Stomach (tissue), 9 donors: ENCODE measurements around the gene FAM120C. TPM values are rescaled to one million over a fixed set of nuclear protein-coding genes. Genes with fewer than 3 reads are reported as not detected.

Experiments used
- DNase-seq, 2 donors: peaks; one replicate each; pipeline versions ENCODE4 v3.0.0 to v3.0.0-alpha.2; 2013 to 2019
- H3K27ac ChIP-seq, 5 donors: fragments of 200-600 bp in 4 of 5; sonication (generic) in 4 of 5; one replicate each; pipeline ENCODE4 v1.5.1; 2013 to 2019; ENCODE audit warnings: mild to moderate bottlenecking in 1 of 5, moderate library complexity in 1 of 5
- H3K27me3 ChIP-seq, 3 donors: fragments of 200-600 bp; sonication (generic); one replicate each; pipeline ENCODE4 v1.5.1; 2017 to 2019; ENCODE audit warnings: mixed run types in 1 of 3
- H3K36me3 ChIP-seq, 4 donors: fragments of 200-600 bp; sonication (generic); 1 replicate in 3 of 4; 2 replicates in 1 of 4; pipeline ENCODE4 v1.5.1; 2016 to 2019
- H3K4me1 ChIP-seq, 4 donors: fragments of 200-600 bp; sonication (generic); one replicate each; pipeline ENCODE4 v1.5.1; 2016 to 2019
- H3K4me3 ChIP-seq, 4 donors: fragments of 200-600 bp; sonication (generic) in 3 of 4; one replicate each; pipeline ENCODE4 v1.5.1; 2016 to 2019; ENCODE audit warnings: mild to moderate bottlenecking in 1 of 4
- H3K9me3 ChIP-seq, 4 donors: fragments of 200-600 bp; sonication (generic); one replicate each; pipeline ENCODE4 v1.5.1; 2016 to 2019
- CTCF ChIP-seq, 7 experiments: fragments of 450-650 bp in 4 of 7; fragments of 200-600 bp in 3 of 7; sonication (generic) in 3 of 7; IDR thresholded peaks; one replicate each; pipeline ENCODE4 v1.5.1; 2016 to 2019; ENCODE audit warnings: antibody characterized with exemption in 7 of 7, control low read depth in 2 of 7, mild to moderate bottlenecking in 1 of 7
- EP300 ChIP-seq: sonication (generic); formaldehyde crosslinking; IDR thresholded peaks from one replicate; pipeline ENCODE4 v1.6.1; 2017; ENCODE audit warnings: antibody characterized with exemption
- POLR2A ChIP-seq, 4 donors: fragments of 450-650 bp; IDR thresholded peaks; one replicate each; pipeline ENCODE4 v1.6.1; 2016; ENCODE audit warnings: antibody characterized with exemption in 4 of 4, control low read depth in 2 of 4, mild to moderate bottlenecking in 1 of 4, moderate library complexity in 1 of 4
- POLR2AphosphoS5 ChIP-seq, 3 donors: sonication (generic); formaldehyde crosslinking; IDR thresholded peaks; one replicate each; pipeline ENCODE4 v1.6.1; 2016; ENCODE audit warnings: antibody characterized with exemption in 3 of 3
- WGBS, 5 donors: extraction: QIAGEN DNeasy Blood & Tissue Kit in 3 of 5; methylation state at CpG; one replicate each; pipeline versions ENCODE4 v1.1.5 to v1.1.7; 2013 to 2018; 5-methylcytosine and 5-hydroxymethylcytosine counted together
- intact Hi-C: fragments of 100-400 bp; cut with DNase I; formaldehyde crosslinking; loops from one replicate; pipeline ENCODE4 v1.15.1; 2023; ENCODE audit warnings: low total_unique reads
- polyA plus RNA-seq, 3 donors: library from polyadenylated mRNA; stranded (reverse); fragments of 200-250 nt; gene quantifications; one replicate each; pipeline ENCODE4 v1.2.3, GENCODE V29; 2013
- total RNA-seq, 5 donors: library from RNA; depleted of rRNA; stranded (reverse); fragments of >200 nt; gene quantifications; one replicate each; pipeline versions ENCODE4 v1.1.0 to v1.2.3, GENCODE V29; 2014 to 2016
- donor health status: healthy with polysubstance abuse.
- donor health status: Bipolar disorder and iron deficiency.
- donor health status: healthy.

FAM120C gene
- total and polyA plus RNA-seq, 8 donors = 1.8 to 23.9 (median 4.7) TPM

GRCh38 chrX:54074826-54075225 lies 108.2 kb downstream of the FAM120C start:
- H3K27ac ChIP-seq = no peak overlapping the region
- TF ChIP-seq EP300 (no peak), CTCF (IDR thresholded peaks at IDR 0.05) (no peak), POLR2AphosphoS5 (IDR thresholded peaks at IDR 0.05) (no peak), POLR2A (IDR thresholded peaks at IDR 0.05) (no peak)
- no peaks in the 10 kb centered on the region for H3K27me3 ChIP-seq
- peaks cover 0 to 33% (median 4%) of the 10 kb centered on the region in 4 donors for H3K36me3 ChIP-seq
- no peaks in the 10 kb centered on the region for H3K9me3 ChIP-seq
- H3K4me3 ChIP-seq = no peak overlapping the region
- no peak for DNase-seq
- no peaks in the 10 kb centered on the region for H3K4me1 ChIP-seq
- intact Hi-C loops = no loop called here
- 85 to 97% (median 93%) methylated on average over 6 of the region's 6 CpGs for WGBS, 5 donors

- TF ChIP-seq POLR2AphosphoS5 (IDR thresholded peaks at IDR 0.05) = no peak
- no peak for TF ChIP-seq CTCF (IDR thresholded peaks at IDR 0.05)
- TF ChIP-seq POLR2A (IDR thresholded peaks at IDR 0.05) = no peak
- 65 to 93% (median 78%) methylated on average over 2 of the region's 2 CpGs for WGBS, 5 donors
- H3K4me1 ChIP-seq = no peaks in the 10 kb centered on the region
- H3K27me3 ChIP-seq = no peaks in the 10 kb centered on the region
- H3K36me3 ChIP-seq = peaks cover 0 to 4% (median 0%) of the 10 kb centered on the region in 4 donors
- no peak overlapping the region for H3K27ac ChIP-seq
- intact Hi-C loops = no loop called here
- no peaks in the 10 kb centered on the region for H3K9me3 ChIP-seq
- no peak for DNase-seq
- H3K4me3 ChIP-seq = no peak overlapping the region
Observed at GRCh38 chrX:54067766-54068165, 115.3 kb downstream of the FAM120C start.

GRCh38 chrX:54066841-54067240 lies 116.2 kb downstream of the FAM120C start:
- TF ChIP-seq EP300 = no peak
- TF ChIP-seq CTCF (IDR thresholded peaks at IDR 0.05) = no peak
- no peak for TF ChIP-seq POLR2A (IDR thresholded peaks at IDR 0.05)
- TF ChIP-seq POLR2AphosphoS5 (IDR thresholded peaks at IDR 0.05) = no peak
- H3K27ac ChIP-seq = no peak overlapping the region
- no peaks in the 10 kb centered on the region for H3K27me3 ChIP-seq
- no peaks in the 10 kb centered on the region for H3K4me1 ChIP-seq
- no peaks in the 10 kb centered on the region for H3K36me3 ChIP-seq
- DNase-seq = no peak
- no peaks in the 10 kb centered on the region for H3K9me3 ChIP-seq
- no peak overlapping the region for H3K4me3 ChIP-seq
- intact Hi-C loops = no loop called here

- TF ChIP-seq POLR2A (IDR thresholded peaks at IDR 0.05) (no peak), POLR2AphosphoS5 (IDR thresholded peaks at IDR 0.05) (no peak), CTCF (IDR thresholded peaks at IDR 0.05) (no peak), EP300 (no peak)
- H3K4me3 ChIP-seq = no peak overlapping the region
- no peaks in the 10 kb centered on the region for H3K36me3 ChIP-seq
- WGBS, 5 donors = 76 to 90% (median 78%) methylated on average over 3 of the region's 3 CpGs
- DNase-seq = no peak
- intact Hi-C loops = no loop called here
- H3K27me3 ChIP-seq = no peaks in the 10 kb centered on the region
- no peak overlapping the region for H3K27ac ChIP-seq
- no peaks in the 10 kb centered on the region for H3K9me3 ChIP-seq
- H3K4me1 ChIP-seq = no peaks in the 10 kb centered on the region
Observed at GRCh38 chrX:54064564-54064963, 118.5 kb downstream of the FAM120C start.
